Measurements from ENCODE around the gene POU2AF2. TPM values are rescaled to one million over a fixed set of nuclear protein-coding genes. Genes with fewer than 3 reads are reported as not detected.
"Not testable (repeated sequence)": the region's sequence is repeated elsewhere in the genome, so short reads cannot be mapped to it uniquely, and the experiment has no call there.

POU2AF2 gene
- total RNA-seq, 1 experiment from 2014 or later, result 0.35 TPM

- peaks cover 2% of the 10 kb centered on the region for H3K9me3 Mint-ChIP-seq (ENCODE audit: low read depth, unreplicated experiment)
- CTCF ChIA-PET, result no interaction called here
- H3K4me3 Mint-ChIP-seq (ENCODE audit: low read depth, unreplicated experiment), result no peak overlapping the region
- BruUV-seq (replicated peaks), result no TSS peak
- H3K36me3 Mint-ChIP-seq (ENCODE audit: insufficient read depth, unreplicated experiment), result no peaks in the 10 kb centered on the region
- H3K27me3 Mint-ChIP-seq (ENCODE audit: unreplicated experiment), result peaks cover 35% of the 10 kb centered on the region
- no peaks in the 10 kb centered on the region for H3K4me1 Mint-ChIP-seq (ENCODE audit: low read depth, unreplicated experiment)
- no peak for TF ChIP-seq CTCF (IDR thresholded peaks at IDR 0.05; ENCODE audit: unreplicated experiment)
- no peak for DNase-seq
- no peak overlapping the region for H3K27ac Mint-ChIP-seq (ENCODE audit: unreplicated experiment)
- intact Hi-C loops (cut with micrococcal nuclease; ENCODE audit: unreplicated experiment), result no loop called here
These were observed 19.1 kb downstream of the POU2AF2 start for GRCh38 chr11:111264646-111265045.

- H3K4me3 Mint-ChIP-seq (ENCODE audit: low read depth, unreplicated experiment), result no peak overlapping the region
- no peaks in the 10 kb centered on the region for H3K36me3 Mint-ChIP-seq (ENCODE audit: insufficient read depth, unreplicated experiment)
- CTCF ChIA-PET, result no interaction called here
- BruUV-seq (replicated peaks), result no TSS peak
- no peak overlapping the region for H3K27ac Mint-ChIP-seq (ENCODE audit: unreplicated experiment)
- no peak for DNase-seq
- intact Hi-C loops (cut with micrococcal nuclease; ENCODE audit: unreplicated experiment), result no loop called here
- no peaks in the 10 kb centered on the region for H3K4me1 Mint-ChIP-seq (ENCODE audit: low read depth, unreplicated experiment)
- H3K27me3 Mint-ChIP-seq (ENCODE audit: unreplicated experiment), result peaks cover 27% of the 10 kb centered on the region
- no peak for TF ChIP-seq CTCF (IDR thresholded peaks at IDR 0.05; ENCODE audit: unreplicated experiment)
- H3K9me3 Mint-ChIP-seq (ENCODE audit: low read depth, unreplicated experiment), result no peaks in the 10 kb centered on the region
These were observed 19.9 kb downstream of the POU2AF2 start for GRCh38 chr11:111265421-111265820.

GRCh38 chr11:111268303-111268702 lies 22.8 kb downstream of the POU2AF2 start:
- intact Hi-C loops (cut with micrococcal nuclease; ENCODE audit: unreplicated experiment); H3K36me3 Mint-ChIP-seq (ENCODE audit: insufficient read depth, unreplicated experiment); H3K4me3 Mint-ChIP-seq (ENCODE audit: low read depth, unreplicated experiment); H3K4me1 Mint-ChIP-seq (ENCODE audit: low read depth, unreplicated experiment); DNase-seq; H3K27ac Mint-ChIP-seq (ENCODE audit: unreplicated experiment); BruUV-seq (replicated peaks); H3K9me3 Mint-ChIP-seq (ENCODE audit: low read depth, unreplicated experiment): not testable (repeated sequence)
- CTCF ChIA-PET, result interaction anchor here (0.7 kb wide), 1 partner anchor 125 kb away, joined by 4 read pairs; no protein-coding TSS in a partner anchor
- peaks cover 20% of the 10 kb centered on the region for H3K27me3 Mint-ChIP-seq (ENCODE audit: unreplicated experiment)

- no peak for TF ChIP-seq CTCF (IDR thresholded peaks at IDR 0.05; ENCODE audit: unreplicated experiment)
- H3K36me3 Mint-ChIP-seq (ENCODE audit: insufficient read depth, unreplicated experiment), result no peaks in the 10 kb centered on the region
- no peak overlapping the region for H3K27ac Mint-ChIP-seq (ENCODE audit: unreplicated experiment)
These were observed 23.8 kb downstream of the POU2AF2 start for GRCh38 chr11:111269146-111269868.

GRCh38 chr11:111272420-111272819 lies 26.9 kb downstream of the POU2AF2 start:
- BruUV-seq (replicated peaks), result no TSS peak
- Mint-ChIP-seq H3K4me1 (ENCODE audit: low read depth, unreplicated experiment) (no peaks in the 10 kb centered on the region), H3K27ac (ENCODE audit: unreplicated experiment) (no peak overlapping the region), H3K27me3 (ENCODE audit: unreplicated experiment) (peaks cover 31% of the 10 kb centered on the region), H3K36me3 (ENCODE audit: insufficient read depth, unreplicated experiment) (no peaks in the 10 kb centered on the region), H3K4me3 (ENCODE audit: low read depth, unreplicated experiment) (no peak overlapping the region), H3K9me3 (ENCODE audit: low read depth, unreplicated experiment) (no peaks in the 10 kb centered on the region)
- CTCF ChIA-PET, result no interaction called here
- DNase-seq, result no peak
- intact Hi-C loops (cut with micrococcal nuclease; ENCODE audit: unreplicated experiment), result no loop called here
- TF ChIP-seq CTCF (IDR thresholded peaks at IDR 0.05; ENCODE audit: unreplicated experiment), result no peak

More at GRCh38 chr11:111269146-111269868, 23.8 kb downstream of the POU2AF2 start:
- no peaks in the 10 kb centered on the region for H3K4me1 Mint-ChIP-seq (ENCODE audit: low read depth, unreplicated experiment)
- no peaks in the 10 kb centered on the region for H3K9me3 Mint-ChIP-seq (ENCODE audit: low read depth, unreplicated experiment)
- intact Hi-C loops (cut with micrococcal nuclease; ENCODE audit: unreplicated experiment), result no loop called here
- H3K4me3 Mint-ChIP-seq (ENCODE audit: low read depth, unreplicated experiment), result no peak overlapping the region
- no peak for DNase-seq
- BruUV-seq (replicated peaks), result no TSS peak
- CTCF ChIA-PET, result no interaction called here
- H3K27me3 Mint-ChIP-seq (ENCODE audit: unreplicated experiment), result peaks cover 11% of the 10 kb centered on the region

All from Calu3 (cell line).